CMK (cell line): ENCODE results near the gene ATXN2.

Source experiments
- DNase-seq: peaks from one replicate; pipeline ENCODE4 v3.0.0-alpha.2; 2010; ENCODE audit warnings: low read depth

The ATXN2 gene

GRCh38 chr12:111451649-111452129, 147.4 kb downstream of the ATXN2 start:
- no peak for DNase-seq

GRCh38 chr12:111451232-111451631, 147.9 kb downstream of the ATXN2 start:
- no peak for DNase-seq

- no peak for DNase-seq
These were observed 148.4 kb downstream of the ATXN2 start for GRCh38 chr12:111450676-111451075.

- DNase-seq, result no peak
These were observed 150.0 kb downstream of the ATXN2 start for GRCh38 chr12:111448846-111449790.

- no peak for DNase-seq
These were observed 150.8 kb downstream of the ATXN2 start for GRCh38 chr12:111448266-111448830.

- no peak for DNase-seq
These were observed 151.4 kb downstream of the ATXN2 start for GRCh38 chr12:111447571-111448265.

- DNase-seq, result no peak
These were observed 152.2 kb downstream of the ATXN2 start for GRCh38 chr12:111446631-111447570.

GRCh38 chr12:111445726-111446581, 153.2 kb downstream of the ATXN2 start:
- DNase-seq, result peak; percentile 78

GRCh38 chr12:111444925-111445725, 154.0 kb downstream of the ATXN2 start:
- DNase-seq, result no peak

GRCh38 chr12:111444314-111444924, 154.7 kb downstream of the ATXN2 start:
- no peak for DNase-seq

- DNase-seq, result no peak
These were observed 155.5 kb downstream of the ATXN2 start for GRCh38 chr12:111443586-111443985.

- DNase-seq, result no peak
These were observed 156.0 kb downstream of the ATXN2 start for GRCh38 chr12:111443086-111443485.

GRCh38 chr12:111442301-111443045, 156.6 kb downstream of the ATXN2 start:
- no peak for DNase-seq

GRCh38 chr12:111441107-111441928, 157.8 kb downstream of the ATXN2 start:
- DNase-seq, result no peak

GRCh38 chr12:111440631-111441030, 158.5 kb downstream of the ATXN2 start:
- no peak for DNase-seq

- DNase-seq, result no peak
These were observed 159.0 kb downstream of the ATXN2 start for GRCh38 chr12:111440152-111440551.

GRCh38 chr12:111439657-111440151, 159.4 kb downstream of the ATXN2 start:
- DNase-seq, result no peak
